ENCODE measurements around the gene TBK1. TPM values are rescaled to one million over a fixed set of nuclear protein-coding genes. Genes with fewer than 3 reads are reported as not detected.

TBK1 gene
- total and polyA plus RNA-seq, 2 of the 13 experiments (the other 11 are each of a cell fraction or from before 2014, with no cell fraction given): 10.3 to 25.2 TPM

DNA sequence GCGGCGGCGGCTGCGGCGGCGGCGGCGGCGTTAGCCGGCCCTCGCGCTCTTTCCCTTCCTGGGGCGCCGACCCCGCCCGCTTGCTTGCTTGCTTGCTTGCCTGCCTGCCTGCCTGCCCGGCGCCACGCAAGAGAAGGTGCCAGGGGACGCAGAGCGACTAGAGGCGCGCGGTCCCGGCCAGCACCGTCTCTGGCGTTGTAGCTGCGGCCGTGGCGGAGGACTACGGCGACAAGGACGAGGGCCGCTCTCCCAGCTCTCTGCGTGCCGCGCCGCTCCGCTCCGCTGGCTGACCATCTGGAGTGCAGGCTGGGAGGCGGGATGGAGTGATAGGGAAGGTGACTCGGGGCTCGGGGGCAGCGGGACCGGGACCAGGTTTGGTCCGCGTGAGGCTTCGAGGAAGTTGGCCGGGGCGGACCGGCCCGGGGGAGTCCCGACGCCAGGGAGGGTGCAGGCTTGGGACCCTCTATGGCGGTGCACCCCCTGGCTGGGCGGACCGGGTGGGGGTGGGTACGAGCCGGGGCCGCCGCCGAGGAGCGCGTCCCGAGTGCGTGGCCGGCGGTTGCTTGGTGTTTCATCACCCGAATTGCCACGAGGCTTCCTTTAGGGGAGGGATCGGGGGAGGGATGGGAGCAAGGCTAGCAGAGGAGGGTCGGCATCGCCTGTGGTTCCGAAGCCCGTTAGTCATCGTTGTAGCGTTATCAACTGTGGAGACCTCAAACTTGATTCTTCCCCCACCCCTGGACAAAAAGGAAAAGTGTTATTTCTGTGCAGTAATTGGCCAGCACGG lies 47.3 kb upstream of the TBK1 start (continued):
- TF ChIP-seq ZNF609 (CRISPR knock-in tag; IDR thresholded peaks at IDR 0.05; ENCODE audit: borderline replicate concordance) (peak; percentile 10; the same call in 1 of the 2 replicates), RBAK (CRISPR knock-in tag; IDR thresholded peaks at IDR 0.05) (no peak), ZC3H4 (CRISPR knock-in tag; IDR thresholded peaks at IDR 0.05; ENCODE audit: borderline replicate concordance) (0 out of 2 replicates have a peak, but pooled peaks have one; percentile 31), ZNF7 (CRISPR knock-in tag; IDR thresholded peaks at IDR 0.05) (no peak), HOXD1 (CRISPR knock-in tag; IDR thresholded peaks at IDR 0.05) (peak; percentile 74; the same call in 1 of the 2 replicates), ZNF615 (CRISPR knock-in tag; IDR thresholded peaks at IDR 0.05; ENCODE audit: borderline replicate concordance) (no peak), SYNCRIP (IDR thresholded peaks at IDR 0.05; ENCODE audit: insufficient read depth, low read depth, low read length) (no peak), EEA1 (CRISPR knock-in tag; IDR thresholded peaks at IDR 0.05; ENCODE audit: borderline replicate concordance) (peak; percentile 27; the same call in 1 of the 2 replicates), HOMEZ (CRISPR knock-in tag; IDR thresholded peaks at IDR 0.05; ENCODE audit: low read depth) (0 out of 2 replicates have a peak, but pooled peaks have one; percentile 19), FOSL1 (CRISPR knock-in tag; IDR thresholded peaks at IDR 0.05; ENCODE audit: borderline replicate concordance) (peak; percentile 15; the same call in 1 of the 2 replicates), ZNF160 (CRISPR knock-in tag; IDR thresholded peaks at IDR 0.05) (no peak; the same call in 1 of the 2 replicates), ZSCAN30 (CRISPR knock-in tag; IDR thresholded peaks at IDR 0.05) (0 out of 2 replicates have a peak, but pooled peaks have one; percentile 50), TBX2 (CRISPR knock-in tag; IDR thresholded peaks at IDR 0.05; ENCODE audit: borderline replicate concordance) (peak; percentile 19; the same call in 1 of the 2 replicates), ZNF431 (CRISPR knock-in tag; IDR thresholded peaks at IDR 0.05; ENCODE audit: borderline replicate concordance, low read depth) (no peak; the same call in 1 of the 2 replicates)
- TF ChIP-seq, protein P1, sequence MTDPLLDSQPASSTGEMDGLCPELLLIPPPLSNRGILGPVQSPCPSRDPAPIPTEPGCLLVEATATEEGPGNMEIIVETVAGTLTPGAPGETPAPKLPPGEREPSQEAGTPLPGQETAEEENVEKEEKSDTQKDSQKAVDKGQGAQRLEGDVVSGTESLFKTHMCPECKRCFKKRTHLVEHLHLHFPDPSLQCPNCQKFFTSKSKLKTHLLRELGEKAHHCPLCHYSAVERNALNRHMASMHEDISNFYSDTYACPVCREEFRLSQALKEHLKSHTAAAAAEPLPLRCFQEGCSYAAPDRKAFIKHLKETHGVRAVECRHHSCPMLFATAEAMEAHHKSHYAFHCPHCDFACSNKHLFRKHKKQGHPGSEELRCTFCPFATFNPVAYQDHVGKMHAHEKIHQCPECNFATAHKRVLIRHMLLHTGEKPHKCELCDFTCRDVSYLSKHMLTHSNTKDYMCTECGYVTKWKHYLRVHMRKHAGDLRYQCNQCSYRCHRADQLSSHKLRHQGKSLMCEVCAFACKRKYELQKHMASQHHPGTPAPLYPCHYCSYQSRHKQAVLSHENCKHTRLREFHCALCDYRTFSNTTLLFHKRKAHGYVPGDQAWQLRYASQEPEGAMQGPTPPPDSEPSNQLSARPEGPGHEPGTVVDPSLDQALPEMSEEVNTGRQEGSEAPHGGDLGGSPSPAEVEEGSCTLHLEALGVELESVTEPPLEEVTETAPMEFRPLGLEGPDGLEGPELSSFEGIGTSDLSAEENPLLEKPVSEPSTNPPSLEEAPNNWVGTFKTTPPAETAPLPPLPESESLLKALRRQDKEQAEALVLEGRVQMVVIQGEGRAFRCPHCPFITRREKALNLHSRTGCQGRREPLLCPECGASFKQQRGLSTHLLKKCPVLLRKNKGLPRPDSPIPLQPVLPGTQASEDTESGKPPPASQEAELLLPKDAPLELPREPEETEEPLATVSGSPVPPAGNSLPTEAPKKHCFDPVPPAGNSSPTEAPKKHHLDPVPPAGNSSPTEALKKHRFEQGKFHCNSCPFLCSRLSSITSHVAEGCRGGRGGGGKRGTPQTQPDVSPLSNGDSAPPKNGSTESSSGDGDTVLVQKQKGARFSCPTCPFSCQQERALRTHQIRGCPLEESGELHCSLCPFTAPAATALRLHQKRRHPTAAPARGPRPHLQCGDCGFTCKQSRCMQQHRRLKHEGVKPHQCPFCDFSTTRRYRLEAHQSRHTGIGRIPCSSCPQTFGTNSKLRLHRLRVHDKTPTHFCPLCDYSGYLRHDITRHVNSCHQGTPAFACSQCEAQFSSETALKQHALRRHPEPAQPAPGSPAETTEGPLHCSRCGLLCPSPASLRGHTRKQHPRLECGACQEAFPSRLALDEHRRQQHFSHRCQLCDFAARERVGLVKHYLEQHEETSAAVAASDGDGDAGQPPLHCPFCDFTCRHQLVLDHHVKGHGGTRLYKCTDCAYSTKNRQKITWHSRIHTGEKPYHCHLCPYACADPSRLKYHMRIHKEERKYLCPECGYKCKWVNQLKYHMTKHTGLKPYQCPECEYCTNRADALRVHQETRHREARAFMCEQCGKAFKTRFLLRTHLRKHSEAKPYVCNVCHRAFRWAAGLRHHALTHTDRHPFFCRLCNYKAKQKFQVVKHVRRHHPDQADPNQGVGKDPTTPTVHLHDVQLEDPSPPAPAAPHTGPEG (CRISPR knock-in tag; IDR thresholded peaks at IDR 0.05): peak; percentile 87
